ENCODE measurements around the gene NCKAP5. TPM values are rescaled to one million over a fixed set of nuclear protein-coding genes. Genes with fewer than 3 reads are reported as not detected.
"Not testable (repeated sequence)": the region's sequence is repeated elsewhere in the genome, so short reads cannot be mapped to it uniquely, and the experiment has no call there.

The NCKAP5 gene
- total RNA-seq, 2 experiments from 2014 or later = not detected

DNA sequence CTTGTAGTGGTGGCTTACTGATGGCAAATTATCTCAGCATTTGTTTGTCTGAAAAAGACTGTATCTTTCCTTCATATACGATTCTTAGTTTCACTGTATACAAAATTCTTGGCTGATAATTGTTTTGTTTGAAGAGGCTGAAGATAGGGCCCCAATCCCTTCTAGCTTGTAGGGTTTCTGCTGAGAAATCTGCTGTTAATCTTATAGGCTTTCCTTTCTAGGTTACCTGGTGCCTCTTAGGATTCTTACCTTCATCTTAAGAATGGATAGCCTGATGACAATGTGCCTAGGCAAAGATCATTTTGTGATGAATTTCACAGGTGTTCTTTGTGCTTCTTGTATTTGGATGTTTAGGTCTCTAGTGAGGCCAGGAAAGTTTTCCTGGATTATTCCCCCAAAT is 758.3 kb downstream of the NCKAP5 start:
- POLR2A ChIA-PET, CTCF ChIA-PET: not testable (repeated sequence)

DNA sequence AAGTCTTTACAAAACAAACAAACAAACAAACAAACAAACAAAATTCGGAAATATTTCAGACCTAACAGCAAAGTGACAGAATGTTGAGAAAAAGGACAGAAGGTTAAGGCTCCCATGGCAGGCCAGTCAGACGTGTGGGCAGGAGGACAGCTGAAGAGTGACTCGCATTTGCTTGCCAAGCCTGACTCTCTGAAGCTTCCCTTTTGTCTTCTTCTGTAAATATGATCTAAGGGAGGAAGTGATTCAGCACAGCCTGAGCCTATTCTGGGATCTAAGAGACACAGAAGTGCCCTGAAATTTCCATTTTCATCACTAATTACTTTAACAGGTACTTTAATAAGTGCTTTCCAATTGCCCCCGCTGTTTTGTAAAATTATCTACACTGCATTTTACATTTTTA is 764.2 kb downstream of the NCKAP5 start:
- CTCF ChIA-PET = interaction anchor here (1.6 kb wide), 1 partner anchor 8 kb away, joined by 4 read pairs; no protein-coding TSS in a partner anchor
- POLR2A ChIA-PET = no interaction called here

DNA sequence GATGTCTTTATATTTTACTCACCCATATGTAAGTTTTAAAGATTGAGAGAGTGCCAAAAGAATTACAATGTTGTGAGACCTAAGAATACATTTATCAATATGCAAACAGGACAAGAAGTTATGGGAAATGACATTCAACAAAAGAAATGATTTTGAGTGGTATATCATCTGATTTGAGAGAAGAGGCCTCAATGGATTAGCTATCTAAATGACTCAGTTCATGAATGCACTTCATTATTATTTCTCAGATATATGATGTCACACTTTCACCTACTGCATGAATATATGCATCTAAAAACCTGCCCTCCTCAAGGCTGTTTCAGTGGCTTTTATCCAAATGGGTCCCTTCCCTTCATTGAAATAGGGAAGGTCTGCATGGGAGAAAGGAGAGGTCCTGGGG is 769.9 kb downstream of the NCKAP5 start:
- ChIA-PET POLR2A (no interaction called here), CTCF (no interaction called here)

DNA sequence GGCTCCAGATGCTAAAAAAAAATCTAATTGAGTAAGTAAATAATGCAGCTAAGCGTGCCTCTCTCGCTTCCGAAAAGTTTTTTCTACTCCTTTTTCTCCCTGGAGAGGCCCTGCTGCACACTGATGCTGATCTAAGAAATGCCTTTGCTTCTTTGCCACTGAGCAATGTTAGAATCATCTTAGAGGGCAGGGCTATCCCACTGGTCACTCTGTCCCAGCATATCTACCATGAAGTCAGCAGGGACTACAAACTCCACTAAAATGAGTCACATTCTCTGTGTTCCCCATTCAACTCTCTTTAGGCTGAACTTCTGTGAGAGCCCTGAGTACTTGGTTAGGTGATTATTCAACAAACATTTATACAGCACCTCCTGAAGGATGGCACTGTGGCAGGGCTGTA is 770.7 kb downstream of the NCKAP5 start:
- ChIA-PET CTCF (no interaction called here), POLR2A (no interaction called here)

DNA sequence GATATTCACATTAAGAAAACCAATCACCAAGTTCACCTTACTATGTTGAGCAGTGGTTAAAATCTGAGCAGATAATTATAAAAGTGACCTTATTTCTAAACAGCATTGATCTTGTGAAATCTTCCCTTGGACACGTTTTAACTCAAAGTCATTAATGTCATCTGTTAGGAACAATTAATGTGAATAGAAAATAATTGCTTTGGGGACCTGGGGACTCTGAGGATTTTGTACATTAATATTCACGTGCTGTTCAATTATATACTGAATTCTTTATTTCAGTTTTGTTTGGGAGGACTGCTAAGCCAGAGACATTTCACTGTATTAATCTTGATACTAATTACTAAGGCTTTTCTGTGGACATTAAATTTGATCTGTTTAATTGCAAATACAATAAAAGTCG is 771.2 kb downstream of the NCKAP5 start:
- ChIA-PET POLR2A (no interaction called here), CTCF (no interaction called here)

- CTCF ChIA-PET = no interaction called here
- POLR2A ChIA-PET = no interaction called here
These were observed 773.0 kb downstream of the NCKAP5 start for GRCh38 chr2:132795220-132795619.

DNA sequence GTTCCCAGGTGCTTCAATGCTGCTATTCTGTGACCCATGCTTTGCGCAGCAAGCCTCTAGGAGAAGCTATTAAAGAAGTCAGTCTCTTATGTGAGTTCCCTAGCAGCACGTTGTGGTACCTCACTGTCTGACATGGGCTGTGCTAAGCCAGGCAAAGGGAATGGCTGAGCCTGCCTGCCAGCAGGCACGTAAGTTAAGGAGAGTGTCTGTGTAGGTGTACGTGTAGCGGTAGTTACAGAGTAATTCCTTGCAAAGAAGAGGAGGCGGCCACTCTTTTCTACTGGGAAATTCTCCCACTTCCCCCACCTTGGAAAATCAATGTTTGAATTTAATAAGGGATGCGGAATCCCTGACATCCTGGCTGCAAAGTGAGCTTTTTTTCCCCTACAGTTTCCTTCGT is 774.7 kb downstream of the NCKAP5 start:
- POLR2A ChIA-PET = no interaction called here
- CTCF ChIA-PET = no interaction called here

DNA sequence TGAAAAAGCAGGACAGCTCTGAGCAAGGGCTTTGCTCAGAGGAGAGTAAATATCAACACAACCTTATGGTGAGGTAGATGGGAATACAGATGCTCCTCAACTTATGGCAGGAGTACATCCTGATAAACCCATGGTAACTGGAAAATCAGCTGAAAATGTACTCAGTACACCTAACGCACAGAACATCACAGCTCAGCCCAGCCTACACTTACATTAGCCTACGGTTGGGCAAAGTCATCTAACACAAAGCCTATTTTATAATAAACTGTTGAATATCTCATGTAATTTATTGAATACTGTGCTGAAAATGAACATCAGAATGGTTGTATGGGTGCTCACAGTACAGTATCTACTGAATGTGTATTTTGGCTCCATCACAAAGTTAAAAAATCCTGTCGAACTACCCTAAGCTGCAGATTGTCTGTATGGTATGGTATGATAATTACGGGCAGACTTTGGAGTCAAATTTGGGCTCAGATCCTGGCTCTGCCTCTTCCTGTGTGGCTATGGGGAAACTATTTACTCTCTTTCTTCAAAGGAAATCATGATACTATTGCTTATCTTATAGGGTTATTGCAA is 778.0 kb downstream of the NCKAP5 start:
- POLR2A ChIA-PET = no interaction called here
- CTCF ChIA-PET = no interaction called here

GRCh38 chr2:132789066-132789465 is 779.2 kb downstream of the NCKAP5 start:
- POLR2A ChIA-PET = no interaction called here
- CTCF ChIA-PET = no interaction called here

GRCh38 chr2:132788310-132788838 is 779.9 kb downstream of the NCKAP5 start:
- CTCF ChIA-PET = no interaction called here
- POLR2A ChIA-PET = no interaction called here

DNA sequence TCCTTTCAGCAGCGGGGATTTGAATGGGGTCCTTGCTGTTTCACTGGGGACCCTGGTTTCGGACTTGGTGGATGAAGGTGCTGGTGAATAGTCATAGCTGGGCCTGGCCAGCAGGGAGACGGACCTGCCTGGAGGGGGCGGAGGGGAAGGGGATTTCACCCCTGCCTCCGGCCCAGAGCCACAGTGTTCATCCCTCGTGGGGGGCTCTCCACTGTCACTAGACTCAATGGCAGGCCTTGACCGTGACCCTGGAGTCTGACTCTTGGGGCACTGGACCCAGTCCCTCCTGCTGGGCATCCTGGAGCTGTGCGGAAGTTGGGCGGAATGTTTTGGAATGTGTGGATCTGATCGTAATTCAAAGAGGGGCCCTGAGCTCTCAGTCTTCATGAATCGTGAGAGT is 784.4 kb downstream of the NCKAP5 start:
- CTCF ChIA-PET = no interaction called here
- POLR2A ChIA-PET = no interaction called here

- POLR2A ChIA-PET = no interaction called here
- CTCF ChIA-PET = no interaction called here
These were observed 786.0 kb downstream of the NCKAP5 start for GRCh38 chr2:132782176-132782783.

- ChIA-PET CTCF (no interaction called here), POLR2A (no interaction called here)
These were observed 787.6 kb downstream of the NCKAP5 start for GRCh38 chr2:132780651-132781050.

- ChIA-PET POLR2A (no interaction called here), CTCF (interaction anchor here (0.6 kb wide), 1 partner anchor 11 kb away, joined by 3 read pairs; no protein-coding TSS in a partner anchor)
These were observed 789.0 kb downstream of the NCKAP5 start for GRCh38 chr2:132779206-132779721.

- CTCF ChIA-PET = no interaction called here
- POLR2A ChIA-PET = no interaction called here
These were observed 792.0 kb downstream of the NCKAP5 start for GRCh38 chr2:132776287-132776686.

GRCh38 chr2:132774189-132774588 is 794.1 kb downstream of the NCKAP5 start:
- POLR2A ChIA-PET = no interaction called here

DNA sequence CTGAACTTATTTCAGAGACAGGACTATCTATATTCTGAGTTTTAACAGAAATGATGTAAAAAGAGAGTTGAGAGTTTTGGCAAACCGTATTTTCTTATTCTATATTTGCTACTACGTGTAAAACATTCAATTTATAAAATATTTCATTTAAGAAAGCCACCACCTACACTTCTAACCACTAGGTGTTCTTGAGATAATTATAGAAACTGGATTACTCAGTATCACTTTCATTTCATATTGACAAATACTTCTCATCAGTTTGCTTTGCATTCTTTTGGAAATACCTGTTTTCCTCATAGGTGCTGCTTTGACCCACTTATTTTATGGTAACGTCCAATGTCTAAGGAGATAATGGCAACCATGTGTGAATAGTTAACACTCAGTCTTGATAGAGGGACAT is 794.9 kb downstream of the NCKAP5 start:
- POLR2A ChIA-PET = no interaction called here
- CTCF ChIA-PET = no interaction called here

More at GRCh38 chr2:132774189-132774588, 794.1 kb downstream of the NCKAP5 start:
- CTCF ChIA-PET = no interaction called here

DNA sequence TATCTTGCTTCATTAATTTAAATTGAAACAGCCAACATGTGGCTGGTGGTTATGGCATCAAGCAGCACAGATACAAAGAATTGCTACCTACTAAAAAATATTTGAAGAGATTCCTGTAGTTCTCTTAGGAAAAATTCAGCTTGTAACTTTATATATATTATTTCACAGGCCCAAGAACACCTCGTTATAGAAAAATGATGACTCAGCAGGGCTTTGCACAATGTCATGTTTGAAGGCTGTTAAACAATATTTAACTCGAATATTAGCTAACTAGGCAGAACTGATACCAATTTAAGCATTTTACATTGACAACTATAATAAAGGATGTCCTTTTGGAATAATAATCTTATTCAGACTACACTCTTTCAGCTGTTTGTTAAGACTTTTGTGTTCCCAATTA is 795.9 kb downstream of the NCKAP5 start:
- ChIA-PET CTCF (no interaction called here), POLR2A (no interaction called here)

GRCh38 chr2:132766573-132766972 is 801.7 kb downstream of the NCKAP5 start:
- ChIA-PET POLR2A (no interaction called here), CTCF (no interaction called here)

GRCh38 chr2:132761437-132761836 is 806.8 kb downstream of the NCKAP5 start:
- CTCF ChIA-PET = no interaction called here

DNA sequence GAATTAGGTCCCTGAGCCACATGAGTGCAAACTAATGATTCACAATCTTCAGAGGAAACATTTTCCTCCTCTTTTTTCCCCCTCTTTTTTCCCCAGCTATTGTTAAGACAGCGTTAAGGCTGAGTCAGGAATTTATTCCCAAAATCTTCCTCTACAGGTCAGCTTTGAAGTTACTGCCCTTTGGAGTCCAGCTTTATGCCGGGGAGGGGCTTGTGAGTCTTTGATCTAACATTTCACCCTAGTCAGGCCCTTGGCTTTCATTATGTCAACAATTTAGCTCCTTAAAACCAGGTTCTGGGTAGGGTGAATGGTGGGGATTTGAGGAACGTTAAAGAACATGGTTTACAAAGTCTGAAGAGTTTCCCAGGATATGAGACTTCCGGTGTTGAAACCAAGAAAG is 807.3 kb downstream of the NCKAP5 start:
- ChIA-PET CTCF (no interaction called here), POLR2A (no interaction called here)

More at GRCh38 chr2:132761437-132761836, 806.8 kb downstream of the NCKAP5 start:
- POLR2A ChIA-PET = no interaction called here

GRCh38 chr2:132760405-132760804 is 807.9 kb downstream of the NCKAP5 start:
- ChIA-PET POLR2A (no interaction called here), CTCF (no interaction called here)
